GM12878 (cell line): ENCODE data around the gene ERC1. TPM values are rescaled to one million over a fixed set of nuclear protein-coding genes. Genes with fewer than 3 reads are reported as not detected.

Experiments
- BHLHE40 ChIP-seq, 2 experiments: fragments of 450-650 bp in 1 of 2; IDR thresholded peaks; 2 replicates each; pipeline ENCODE4 v1.6.1; 2011 to 2017; ENCODE audit warnings: low read depth in 2 of 2, borderline replicate concordance in 1 of 2, improper control_type of control experiment in 1 of 2, low read length in 1 of 2, mild to moderate bottlenecking in 1 of 2
- RELA ChIP-seq: fragments of 450-650 bp; IDR thresholded peaks from 2 replicates; pipeline ENCODE4 v1.8.0; 2014; ENCODE audit warnings: borderline replicate concordance; ENCODE audit not compliant: partially characterized antibody
- polyA plus RNA-seq, 11 experiments: library from polyadenylated mRNA; depleted of rRNA in 4 of 11; unstranded in 6 of 11; stranded (reverse) in 5 of 11; fragments of >200 nt; fragmentation: Nextera tagmentation in 4 of 11; fragmentation: Illumina TruSeq in 1 of 11; extraction: Ambion mirVana in 4 of 11; extraction: Trizol in 1 of 11; gene quantifications; 1 replicate in 1 of 11; 2 replicates in 10 of 11; pipeline versions ENCODE4 v1.2.1 to v1.2.3, GENCODE V29; 2011 to 2016; ENCODE audit warnings: inconsistent platforms in 2 of 11, missing spikeins in 2 of 11, low read depth in 1 of 11
- total RNA-seq, 4 experiments: library from RNA; depleted of rRNA in 3 of 4; stranded (reverse); fragments of >200 nt in 3 of 4; fragmentation: Illumina TruSeq in 1 of 4; extraction: Trizol in 1 of 4; gene quantifications; 2 replicates each; pipeline versions ENCODE4 v1.2.1 to v1.2.3, GENCODE V29; 2013 to 2021
- TF ChIP-seq, protein P1 (sequence below): fragments of 450-650 bp; IDR thresholded peaks from 2 replicates; pipeline ENCODE4 v1.6.1; 2017; ENCODE audit warnings: mild to moderate bottlenecking, moderate library complexity
- TF ChIP-seq, protein P2 (sequence below): IDR thresholded peaks from 2 replicates; pipeline ENCODE4 v1.6.1; 2012; ENCODE audit warnings: mild to moderate bottlenecking, low read depth, low read length

ERC1 gene
- total and polyA plus RNA-seq, 10 of the 15 experiments (the other 5 are each of a cell fraction or from before 2014, with no cell fraction given), result 0.75 to 8.0 (median 5.0) TPM

DNA sequence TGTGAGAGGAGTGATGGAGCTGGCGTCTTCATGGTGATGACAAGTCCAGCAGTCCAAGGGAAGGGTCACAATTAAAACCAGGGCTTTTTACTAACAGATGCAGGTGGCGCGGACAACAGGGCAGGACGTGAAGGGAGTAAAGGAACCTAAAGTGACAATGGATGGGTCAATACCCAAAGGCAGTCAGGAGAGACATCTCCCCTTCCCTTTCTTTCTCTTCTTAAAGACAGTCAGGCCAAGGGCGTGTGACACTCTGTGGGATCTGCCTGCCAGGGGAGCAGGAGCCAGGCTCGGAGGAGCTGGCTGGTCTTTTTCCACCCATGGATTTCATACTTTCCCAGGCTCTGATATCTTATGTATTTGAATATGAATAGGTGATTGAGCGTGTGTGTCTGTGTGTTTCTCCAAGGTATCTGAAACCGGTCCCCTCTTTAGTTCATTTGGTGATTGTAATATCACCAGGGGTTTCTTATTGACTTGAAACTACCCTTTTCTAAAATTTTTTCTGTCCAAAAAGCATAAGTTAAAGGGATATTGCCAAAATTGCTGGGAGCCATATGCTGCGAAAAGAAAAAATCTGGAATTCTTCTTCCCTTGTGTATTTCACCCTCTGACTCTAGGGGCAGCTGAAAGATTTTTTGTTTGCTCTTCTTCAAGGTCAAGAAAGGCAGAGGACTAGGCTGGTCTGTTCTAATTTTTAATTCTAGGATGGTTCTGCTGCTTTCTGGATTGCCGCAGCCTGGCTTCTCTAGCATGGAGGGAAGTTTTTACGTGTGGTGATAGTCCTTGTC, 541.5 kb downstream of the ERC1 start (continued):
- TF ChIP-seq, protein P1, sequence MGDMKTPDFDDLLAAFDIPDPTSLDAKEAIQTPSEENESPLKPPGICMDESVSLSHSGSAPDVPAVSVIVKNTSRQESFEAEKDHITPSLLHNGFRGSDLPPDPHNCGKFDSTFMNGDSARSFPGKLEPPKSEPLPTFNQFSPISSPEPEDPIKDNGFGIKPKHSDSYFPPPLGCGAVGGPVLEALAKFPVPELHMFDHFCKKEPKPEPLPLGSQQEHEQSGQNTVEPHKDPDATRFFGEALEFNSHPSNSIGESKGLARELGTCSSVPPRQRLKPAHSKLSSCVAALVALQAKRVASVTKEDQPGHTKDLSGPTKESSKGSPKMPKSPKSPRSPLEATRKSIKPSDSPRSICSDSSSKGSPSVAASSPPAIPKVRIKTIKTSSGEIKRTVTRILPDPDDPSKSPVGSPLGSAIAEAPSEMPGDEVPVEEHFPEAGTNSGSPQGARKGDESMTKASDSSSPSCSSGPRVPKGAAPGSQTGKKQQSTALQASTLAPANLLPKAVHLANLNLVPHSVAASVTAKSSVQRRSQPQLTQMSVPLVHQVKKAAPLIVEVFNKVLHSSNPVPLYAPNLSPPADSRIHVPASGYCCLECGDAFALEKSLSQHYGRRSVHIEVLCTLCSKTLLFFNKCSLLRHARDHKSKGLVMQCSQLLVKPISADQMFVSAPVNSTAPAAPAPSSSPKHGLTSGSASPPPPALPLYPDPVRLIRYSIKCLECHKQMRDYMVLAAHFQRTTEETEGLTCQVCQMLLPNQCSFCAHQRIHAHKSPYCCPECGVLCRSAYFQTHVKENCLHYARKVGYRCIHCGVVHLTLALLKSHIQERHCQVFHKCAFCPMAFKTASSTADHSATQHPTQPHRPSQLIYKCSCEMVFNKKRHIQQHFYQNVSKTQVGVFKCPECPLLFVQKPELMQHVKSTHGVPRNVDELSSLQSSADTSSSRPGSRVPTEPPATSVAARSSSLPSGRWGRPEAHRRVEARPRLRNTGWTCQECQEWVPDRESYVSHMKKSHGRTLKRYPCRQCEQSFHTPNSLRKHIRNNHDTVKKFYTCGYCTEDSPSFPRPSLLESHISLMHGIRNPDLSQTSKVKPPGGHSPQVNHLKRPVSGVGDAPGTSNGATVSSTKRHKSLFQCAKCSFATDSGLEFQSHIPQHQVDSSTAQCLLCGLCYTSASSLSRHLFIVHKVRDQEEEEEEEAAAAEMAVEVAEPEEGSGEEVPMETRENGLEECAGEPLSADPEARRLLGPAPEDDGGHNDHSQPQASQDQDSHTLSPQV, result no peak
- TF ChIP-seq BHLHE40 (IDR thresholded peaks at IDR 0.05; ENCODE audit: borderline replicate concordance in 1 of 2, low read depth in 2 of 2, low read length in 1 of 2) (no peak), RELA (no peak)
- TF ChIP-seq, protein P2, sequence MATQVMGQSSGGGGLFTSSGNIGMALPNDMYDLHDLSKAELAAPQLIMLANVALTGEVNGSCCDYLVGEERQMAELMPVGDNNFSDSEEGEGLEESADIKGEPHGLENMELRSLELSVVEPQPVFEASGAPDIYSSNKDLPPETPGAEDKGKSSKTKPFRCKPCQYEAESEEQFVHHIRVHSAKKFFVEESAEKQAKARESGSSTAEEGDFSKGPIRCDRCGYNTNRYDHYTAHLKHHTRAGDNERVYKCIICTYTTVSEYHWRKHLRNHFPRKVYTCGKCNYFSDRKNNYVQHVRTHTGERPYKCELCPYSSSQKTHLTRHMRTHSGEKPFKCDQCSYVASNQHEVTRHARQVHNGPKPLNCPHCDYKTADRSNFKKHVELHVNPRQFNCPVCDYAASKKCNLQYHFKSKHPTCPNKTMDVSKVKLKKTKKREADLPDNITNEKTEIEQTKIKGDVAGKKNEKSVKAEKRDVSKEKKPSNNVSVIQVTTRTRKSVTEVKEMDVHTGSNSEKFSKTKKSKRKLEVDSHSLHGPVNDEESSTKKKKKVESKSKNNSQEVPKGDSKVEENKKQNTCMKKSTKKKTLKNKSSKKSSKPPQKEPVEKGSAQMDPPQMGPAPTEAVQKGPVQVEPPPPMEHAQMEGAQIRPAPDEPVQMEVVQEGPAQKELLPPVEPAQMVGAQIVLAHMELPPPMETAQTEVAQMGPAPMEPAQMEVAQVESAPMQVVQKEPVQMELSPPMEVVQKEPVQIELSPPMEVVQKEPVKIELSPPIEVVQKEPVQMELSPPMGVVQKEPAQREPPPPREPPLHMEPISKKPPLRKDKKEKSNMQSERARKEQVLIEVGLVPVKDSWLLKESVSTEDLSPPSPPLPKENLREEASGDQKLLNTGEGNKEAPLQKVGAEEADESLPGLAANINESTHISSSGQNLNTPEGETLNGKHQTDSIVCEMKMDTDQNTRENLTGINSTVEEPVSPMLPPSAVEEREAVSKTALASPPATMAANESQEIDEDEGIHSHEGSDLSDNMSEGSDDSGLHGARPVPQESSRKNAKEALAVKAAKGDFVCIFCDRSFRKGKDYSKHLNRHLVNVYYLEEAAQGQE, result no peak
